Measurements from ENCODE around the gene C10orf71.

C10orf71 gene

GRCh38 chr10:49298983-49299815, at the start of gene C10orf71:
Gene C10orf71, plus strand, starts transcription at chr10:49299170. Its CDS starts 23,376 bp downstream, at chr10:49322546.
- no peak for DNase-seq (ENCODE audit: extremely low spot score)
- ChIA-PET CTCF (interaction anchor here (0.6 kb wide), 1 partner anchor 110 kb away, joined by 3 read pairs; no protein-coding TSS in a partner anchor), POLR2A (no interaction called here)
- no peak for TF ChIP-seq CTCF (IDR thresholded peaks at IDR 0.05; ENCODE audit: control extremely low read depth, extremely low read depth, low read depth, missing control alignments)

GRCh38 chr10:49252313-49253034, 46.5 kb upstream of the C10orf71 start:
- ChIA-PET POLR2A (no interaction called here), CTCF (no interaction called here)
- TF ChIP-seq CTCF (IDR thresholded peaks at IDR 0.05; ENCODE audit: control extremely low read depth, extremely low read depth, low read depth, missing control alignments) = no peak
- DNase-seq (ENCODE audit: extremely low spot score) = no peak

- POLR2A ChIA-PET = no interaction called here
- CTCF ChIA-PET = no interaction called here
- no peak for TF ChIP-seq CTCF (IDR thresholded peaks at IDR 0.05; ENCODE audit: control extremely low read depth, extremely low read depth, low read depth, missing control alignments)
- DNase-seq (ENCODE audit: extremely low spot score) = no peak
Observed at GRCh38 chr10:49253340-49253906, 45.5 kb upstream of the C10orf71 start.

GRCh38 chr10:49254150-49254549, 44.8 kb upstream of the C10orf71 start:
- ChIA-PET CTCF (interaction anchor here (1.4 kb wide), 1 partner anchor 153 kb away, joined by 3 read pairs; no protein-coding TSS in a partner anchor), POLR2A (no interaction called here)
- DNase-seq (ENCODE audit: extremely low spot score) = no peak
- no peak for TF ChIP-seq CTCF (IDR thresholded peaks at IDR 0.05; ENCODE audit: control extremely low read depth, extremely low read depth, low read depth, missing control alignments)

GRCh38 chr10:49254556-49255318, 44.2 kb upstream of the C10orf71 start:
- no peak for TF ChIP-seq CTCF (IDR thresholded peaks at IDR 0.05; ENCODE audit: control extremely low read depth, extremely low read depth, low read depth, missing control alignments)
- no peak for DNase-seq (ENCODE audit: extremely low spot score)
- CTCF ChIA-PET = interaction anchor here (1.4 kb wide), 1 partner anchor 152 kb away, joined by 3 read pairs; no protein-coding TSS in a partner anchor
- POLR2A ChIA-PET = no interaction called here

- DNase-seq (ENCODE audit: extremely low spot score) = no peak
- no peak for TF ChIP-seq CTCF (IDR thresholded peaks at IDR 0.05; ENCODE audit: control extremely low read depth, extremely low read depth, low read depth, missing control alignments)
- ChIA-PET CTCF (no interaction called here), POLR2A (no interaction called here)
Observed at GRCh38 chr10:49255883-49256282, 43.1 kb upstream of the C10orf71 start.

Measured in GM10248 (cell line).